HG03460 (cell line): Measurements from ENCODE around the gene CCR3.
"Not testable (repeated sequence)": the region's sequence is repeated elsewhere in the genome, so short reads cannot be mapped to it uniquely, and the experiment has no call there.

ENCODE experiments used
- ATAC-seq: cut with Tn5 transposase; IDR thresholded peaks from one replicate; pipeline ENCODE4 v1.9.1; 2021; ENCODE audit not compliant: unreplicated experiment

The CCR3 gene

DNA sequence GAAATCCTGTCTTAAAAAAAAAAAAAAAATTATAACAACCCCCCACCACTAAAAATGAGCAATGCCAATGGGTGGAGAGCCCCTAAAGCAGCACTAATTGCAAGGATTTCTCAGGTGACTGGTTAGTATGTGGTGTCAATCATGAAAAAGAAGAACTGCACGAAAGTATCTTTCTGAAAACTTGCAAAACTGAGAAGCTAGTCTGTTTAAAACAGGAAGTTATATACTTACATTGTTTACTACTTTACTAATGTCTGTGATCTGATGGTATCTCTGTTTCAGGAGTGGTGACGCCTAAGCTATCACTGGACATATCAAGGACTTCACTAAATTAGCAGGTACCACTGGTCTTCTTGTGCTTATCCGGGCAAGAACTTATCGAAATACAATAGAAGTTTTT is at the start of gene CCR3:
TSS of gene CCR3 (plus strand) at position 341 of the 400 bp plus-strand sequence. CDS start 22,699 bp downstream, outside the sequence.
- no peak for ATAC-seq

GRCh38 chr3:46192939-46193338 is 49.3 kb upstream of the CCR3 start:
- no peak for ATAC-seq

GRCh38 chr3:46193436-46193835 is 48.8 kb upstream of the CCR3 start:
- no peak for ATAC-seq

DNA sequence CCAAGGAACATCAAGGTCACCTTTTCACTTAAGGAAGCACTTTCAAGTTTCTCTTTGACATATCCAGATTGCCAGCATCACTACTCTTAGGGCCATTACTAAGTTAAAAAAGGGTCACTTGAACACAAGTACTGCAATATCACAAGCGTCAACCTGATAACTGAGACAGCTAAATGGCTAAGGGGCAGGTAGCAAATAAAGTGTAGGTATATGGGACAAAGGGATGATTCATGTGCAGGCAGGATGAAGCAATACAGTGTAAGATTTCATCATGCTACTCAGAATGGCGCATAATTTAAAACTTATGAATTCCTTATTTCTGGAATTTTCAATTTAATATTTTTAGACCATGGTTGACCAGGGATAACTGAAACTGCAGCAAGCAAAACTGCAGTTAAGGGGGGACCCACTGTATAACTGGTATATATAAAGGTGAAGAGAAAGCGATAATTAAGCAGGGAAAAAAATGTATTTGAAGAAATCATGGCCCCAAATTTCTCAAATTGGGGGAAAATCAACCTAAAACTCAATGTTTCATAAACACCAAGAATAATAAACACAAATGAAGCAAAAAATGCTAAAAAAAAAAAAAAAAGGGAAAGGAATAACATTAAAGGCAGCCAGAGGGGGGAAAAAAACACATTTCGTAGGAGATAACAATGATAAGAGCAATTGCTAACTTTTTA is 47.2 kb upstream of the CCR3 start:
- ATAC-seq = no peak

DNA sequence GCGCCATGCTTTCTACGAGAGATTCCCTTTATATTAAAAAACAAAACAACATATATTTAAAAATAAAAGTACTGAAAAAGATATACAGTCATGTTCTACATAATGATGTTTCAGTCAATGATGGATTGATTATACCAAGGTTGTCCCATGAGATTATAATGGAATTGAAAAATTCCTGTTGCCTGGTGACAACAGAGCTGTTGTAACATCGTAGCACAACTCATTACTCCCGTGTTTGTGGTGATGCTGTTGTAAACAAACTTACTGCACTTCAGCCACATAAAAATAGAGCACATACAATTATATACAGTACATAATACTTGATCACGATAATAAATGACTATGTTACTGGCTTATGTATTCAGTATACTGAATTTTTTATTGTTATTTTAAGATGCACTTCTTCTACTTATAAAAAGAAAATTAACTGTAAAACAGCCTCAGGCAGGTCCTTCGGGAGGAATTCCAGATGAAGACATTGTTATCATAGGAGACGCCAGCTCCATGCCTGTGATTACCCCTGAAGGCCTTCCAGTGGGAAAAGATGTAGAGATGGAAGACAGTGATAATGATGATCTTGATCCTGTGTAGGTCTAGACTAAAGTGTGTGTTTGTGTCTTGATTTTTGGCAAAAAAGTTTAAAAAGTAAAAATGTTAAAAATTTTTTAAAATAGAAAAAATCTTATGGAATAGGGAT is 45.9 kb upstream of the CCR3 start:
- ATAC-seq = no peak

GRCh38 chr3:46200211-46200610 is 42.0 kb upstream of the CCR3 start:
- no peak for ATAC-seq

GRCh38 chr3:46200790-46201189 is 41.5 kb upstream of the CCR3 start:
- ATAC-seq = no peak

DNA sequence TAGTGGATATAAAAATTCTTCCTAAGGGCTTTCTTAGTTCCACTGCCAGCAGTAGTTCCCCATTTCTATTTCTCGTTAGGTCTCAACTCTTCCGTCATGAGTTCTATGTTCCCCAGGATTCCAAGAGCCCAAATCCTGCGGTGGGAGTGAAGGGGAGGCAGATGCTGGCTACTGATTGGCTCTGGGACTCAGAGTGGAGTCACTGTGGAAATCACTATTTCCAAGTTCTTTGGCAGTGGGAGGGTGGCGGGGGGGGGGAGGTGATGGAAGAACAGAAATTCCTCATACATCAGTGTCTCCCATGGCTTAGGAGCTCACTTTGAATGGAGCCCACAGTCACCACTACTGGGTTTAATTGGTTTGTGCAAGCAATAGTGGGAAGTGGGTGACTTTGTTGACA is 39.7 kb upstream of the CCR3 start:
- no peak for ATAC-seq

DNA sequence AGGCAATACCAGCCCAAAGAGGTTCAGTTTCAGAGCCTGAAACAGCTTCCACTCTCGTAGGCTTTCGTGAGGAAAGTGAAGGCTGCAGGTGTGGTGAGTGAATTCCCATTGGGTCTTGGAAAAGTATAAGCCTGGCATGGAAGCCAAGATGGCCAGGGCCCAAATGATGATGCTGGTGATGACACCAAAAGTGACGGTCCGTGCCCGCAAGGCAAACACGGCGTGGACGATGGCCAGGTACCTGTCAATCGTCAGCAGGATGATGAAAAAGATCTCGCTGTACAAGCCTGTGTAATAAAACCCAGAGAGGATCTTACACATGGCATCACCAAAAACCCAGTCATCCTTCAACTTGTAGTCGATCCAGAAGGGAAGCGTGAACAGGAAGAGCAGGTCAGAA is 38.6 kb upstream of the CCR3 start:
- no peak for ATAC-seq

- ATAC-seq = no peak
Measured at GRCh38 chr3:46205286-46205960, 36.8 kb upstream of the CCR3 start.

- ATAC-seq = no peak
Measured at GRCh38 chr3:46206282-46207015, 35.8 kb upstream of the CCR3 start.

DNA sequence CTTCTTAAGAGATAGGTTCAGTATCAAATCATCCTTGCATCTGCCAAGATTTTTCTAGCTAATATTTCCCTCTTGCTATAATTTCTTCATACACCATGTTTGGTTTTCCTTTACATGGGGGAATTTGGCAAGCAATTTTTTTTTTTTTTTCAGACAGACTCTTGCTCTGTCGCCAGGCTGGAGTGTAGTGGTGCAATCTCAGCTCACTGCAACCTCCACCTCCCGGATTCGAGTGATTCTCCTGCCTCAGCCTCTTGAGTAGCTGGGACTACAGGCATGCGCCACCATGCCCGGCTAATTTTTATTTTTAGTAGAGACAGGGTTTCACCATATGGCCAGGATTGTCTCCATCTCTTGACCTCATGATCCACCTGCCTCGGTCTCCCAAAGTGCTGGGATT is 34.7 kb upstream of the CCR3 start:
- not testable (repeated sequence) for ATAC-seq

GRCh38 chr3:46208167-46208704 is 34.0 kb upstream of the CCR3 start, which contains the start of gene CCR1:
Gene CCR1, minus strand, starts transcription at chr3:46208313. Its CDS starts 4,000 bp downstream, at chr3:46204313.
- no peak for ATAC-seq

- ATAC-seq = no peak
Measured at GRCh38 chr3:46209053-46209452, 33.2 kb upstream of the CCR3 start.

DNA sequence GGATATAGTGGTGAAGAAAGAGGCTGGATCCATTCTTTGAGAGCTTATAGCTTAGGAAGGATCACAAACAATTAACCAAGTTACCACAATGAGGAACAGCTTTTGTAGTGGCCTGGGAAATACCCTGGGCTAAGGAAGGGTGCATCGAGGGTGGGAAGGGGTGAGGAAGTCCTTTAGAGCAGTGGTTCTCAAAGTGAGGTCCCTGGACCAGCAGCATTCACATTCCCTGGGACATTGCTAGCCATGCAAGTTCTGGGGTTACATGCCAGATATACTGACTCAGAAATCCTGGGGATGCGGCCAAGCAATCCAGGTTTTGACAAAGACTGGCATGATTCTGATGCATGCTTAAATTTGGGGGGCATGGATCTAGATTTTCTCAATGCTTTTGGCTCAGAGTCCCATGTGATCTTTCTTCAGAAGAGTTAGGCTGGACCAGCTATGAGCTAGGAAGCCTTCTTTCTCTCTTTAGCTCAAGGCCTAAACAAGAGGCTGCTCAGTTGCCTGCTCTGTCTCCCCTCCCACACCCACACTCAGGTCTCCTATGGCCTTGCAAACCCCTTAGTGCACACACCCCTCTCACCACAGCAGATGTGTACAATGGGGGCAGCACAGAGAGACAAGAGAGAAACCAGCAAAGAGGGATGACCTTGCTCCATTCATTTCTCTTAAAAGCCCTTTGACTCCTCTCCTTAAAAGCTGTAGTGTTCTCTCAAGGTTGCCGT is 32.4 kb upstream of the CCR3 start:
- no peak for ATAC-seq

DNA sequence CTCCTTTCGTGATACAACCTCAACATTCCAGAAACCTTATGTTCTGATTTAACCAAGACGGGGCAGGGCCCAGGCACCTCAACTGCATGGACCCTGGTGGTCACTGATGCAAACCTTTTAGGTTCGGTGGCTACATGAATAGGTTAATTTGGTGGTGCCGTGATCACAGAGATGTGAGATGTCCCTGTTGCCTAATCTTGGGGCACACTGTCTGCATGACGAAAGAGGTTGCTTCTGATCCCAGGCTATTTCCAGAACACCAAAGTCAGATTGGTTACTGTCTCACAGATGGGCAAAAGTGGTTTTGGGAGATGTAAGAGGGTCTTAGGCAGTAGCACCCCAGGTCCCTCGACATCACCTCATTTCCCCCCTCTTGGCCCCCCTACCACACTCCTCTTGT is 30.2 kb upstream of the CCR3 start:
- no peak for ATAC-seq

GRCh38 chr3:46213201-46213600 is 29.1 kb upstream of the CCR3 start:
- ATAC-seq = no peak

- ATAC-seq = no peak
Measured at GRCh38 chr3:46214751-46215352, 27.4 kb upstream of the CCR3 start.

GRCh38 chr3:46215810-46216414 is 26.3 kb upstream of the CCR3 start:
- ATAC-seq = no peak
